GM13976 (cell line): ENCODE results near the gene SCAMP4.

ENCODE experiments used
- DNase-seq: peaks from one replicate; pipeline ENCODE4 v3.0.0; 2012; ENCODE audit warnings: low spot score
- in situ Hi-C: fragments of 300-500 bp; cut with MboI; formaldehyde crosslinking; loops from one replicate; pipeline ENCODE4 v1.12.0; 2022; ENCODE audit warnings: low sequenced_read_pairs, mixed read lengths, inconsistent platforms; ENCODE audit not compliant: unreplicated experiment
- TF ChIP-seq, protein P1 (sequence below): IDR thresholded peaks from 2 replicates; pipeline ENCODE4 v1.5.1; 2012; ENCODE audit warnings: borderline replicate concordance, mild to moderate bottlenecking; ENCODE audit not compliant: insufficient read depth; ENCODE audit errors: extremely low read depth, missing control alignments, control extremely low read depth

SCAMP4 gene

DNA sequence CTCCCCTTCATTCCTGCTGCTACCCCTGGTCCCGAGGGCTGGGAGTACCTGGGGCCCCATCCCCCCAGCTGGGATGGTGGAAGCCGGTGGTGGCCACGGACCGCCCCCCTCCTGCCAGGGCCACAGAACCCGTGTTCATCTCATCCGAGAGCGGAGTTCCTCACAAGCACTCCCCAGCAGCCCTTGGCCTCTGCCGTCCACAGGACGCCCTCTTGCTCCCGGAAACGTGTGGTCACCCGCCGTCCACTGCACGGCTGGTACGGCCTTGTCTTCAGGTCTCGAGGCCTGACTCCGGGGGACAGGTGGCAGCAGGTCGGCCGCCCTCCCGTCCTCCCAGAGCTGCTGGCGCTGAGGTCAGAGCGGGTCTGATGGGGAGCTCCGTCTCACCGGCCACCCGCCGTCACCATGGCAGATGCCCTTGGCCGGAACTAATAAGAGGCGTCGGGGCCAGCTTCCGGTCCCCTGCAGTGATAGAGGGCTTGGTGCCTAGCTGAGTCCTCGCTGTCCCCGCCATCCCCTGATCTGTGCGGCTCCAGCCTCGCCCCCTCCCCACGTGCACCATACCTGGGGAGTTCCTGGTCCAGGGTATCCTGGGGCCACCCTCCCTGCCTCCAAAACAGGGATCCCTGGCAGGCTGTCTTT is 19.2 kb downstream of the SCAMP4 start:
- in situ Hi-C loops: no loop called here
- TF ChIP-seq, protein P1, sequence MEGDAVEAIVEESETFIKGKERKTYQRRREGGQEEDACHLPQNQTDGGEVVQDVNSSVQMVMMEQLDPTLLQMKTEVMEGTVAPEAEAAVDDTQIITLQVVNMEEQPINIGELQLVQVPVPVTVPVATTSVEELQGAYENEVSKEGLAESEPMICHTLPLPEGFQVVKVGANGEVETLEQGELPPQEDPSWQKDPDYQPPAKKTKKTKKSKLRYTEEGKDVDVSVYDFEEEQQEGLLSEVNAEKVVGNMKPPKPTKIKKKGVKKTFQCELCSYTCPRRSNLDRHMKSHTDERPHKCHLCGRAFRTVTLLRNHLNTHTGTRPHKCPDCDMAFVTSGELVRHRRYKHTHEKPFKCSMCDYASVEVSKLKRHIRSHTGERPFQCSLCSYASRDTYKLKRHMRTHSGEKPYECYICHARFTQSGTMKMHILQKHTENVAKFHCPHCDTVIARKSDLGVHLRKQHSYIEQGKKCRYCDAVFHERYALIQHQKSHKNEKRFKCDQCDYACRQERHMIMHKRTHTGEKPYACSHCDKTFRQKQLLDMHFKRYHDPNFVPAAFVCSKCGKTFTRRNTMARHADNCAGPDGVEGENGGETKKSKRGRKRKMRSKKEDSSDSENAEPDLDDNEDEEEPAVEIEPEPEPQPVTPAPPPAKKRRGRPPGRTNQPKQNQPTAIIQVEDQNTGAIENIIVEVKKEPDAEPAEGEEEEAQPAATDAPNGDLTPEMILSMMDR: no peak
- no peak for DNase-seq

GRCh38 chr19:1925544-1925943 is 20.3 kb downstream of the SCAMP4 start:
- in situ Hi-C loops: no loop called here
- no peak for DNase-seq
- TF ChIP-seq, protein P1: no peak

DNA sequence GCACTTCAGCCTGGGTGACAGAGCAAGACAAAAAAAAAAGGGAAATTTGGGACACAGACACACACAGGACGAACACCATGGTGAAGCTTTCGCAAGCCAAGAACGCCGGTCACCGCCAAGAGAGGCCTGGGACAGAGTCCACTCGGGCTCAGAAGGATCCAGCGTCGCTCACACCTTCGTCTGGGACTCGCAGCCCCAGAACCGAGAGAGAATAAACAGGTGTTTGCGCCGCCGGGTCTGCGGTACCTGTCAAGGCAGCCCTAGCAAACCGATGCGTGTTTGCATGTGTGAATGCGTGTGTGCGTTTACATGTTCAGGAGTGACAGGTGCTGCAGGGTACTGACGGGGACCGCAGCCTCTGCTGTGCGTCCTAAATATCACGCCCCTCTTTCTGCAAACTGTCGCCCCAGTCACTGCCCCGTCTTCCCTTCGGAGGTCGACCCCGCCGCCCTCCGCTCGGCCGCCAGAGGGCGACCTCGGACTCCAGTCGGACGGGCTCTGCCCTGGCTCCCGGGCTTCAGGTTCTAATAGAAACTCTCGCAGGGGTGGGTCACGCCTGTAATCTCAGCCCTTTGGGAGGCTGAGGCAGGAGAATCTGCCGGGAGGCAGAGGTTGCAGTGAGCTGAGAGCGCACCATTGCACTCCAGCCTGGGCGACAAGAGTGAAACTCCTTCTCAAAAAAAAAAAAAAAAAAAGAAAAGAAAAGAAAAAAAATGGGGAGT is 24.0 kb downstream of the SCAMP4 start:
- peak; percentile 93 for DNase-seq
- in situ Hi-C loops: no loop called here
- TF ChIP-seq, protein P1: peak; percentile 92

DNA sequence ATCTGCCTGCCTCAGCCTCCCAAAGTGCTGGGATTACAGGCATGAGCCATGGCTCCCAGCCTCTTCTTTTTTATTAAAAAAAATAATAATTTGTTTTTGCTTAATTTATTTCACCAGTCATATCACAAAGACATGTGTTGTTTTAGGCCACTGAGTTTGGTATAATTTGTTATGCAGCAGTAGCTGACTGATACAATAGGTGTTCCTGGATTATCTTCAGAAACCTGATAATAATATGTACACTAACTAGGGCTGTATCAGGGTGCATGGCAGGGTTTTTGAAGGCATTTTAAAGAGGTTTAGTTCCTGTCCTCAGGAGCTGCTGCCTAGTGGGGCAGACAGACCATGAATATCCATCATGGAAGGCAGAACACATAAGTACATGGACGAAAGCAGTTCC is 26.2 kb downstream of the SCAMP4 start:
- in situ Hi-C loops: no loop called here
- DNase-seq: no peak
- TF ChIP-seq, protein P1: no peak

DNA sequence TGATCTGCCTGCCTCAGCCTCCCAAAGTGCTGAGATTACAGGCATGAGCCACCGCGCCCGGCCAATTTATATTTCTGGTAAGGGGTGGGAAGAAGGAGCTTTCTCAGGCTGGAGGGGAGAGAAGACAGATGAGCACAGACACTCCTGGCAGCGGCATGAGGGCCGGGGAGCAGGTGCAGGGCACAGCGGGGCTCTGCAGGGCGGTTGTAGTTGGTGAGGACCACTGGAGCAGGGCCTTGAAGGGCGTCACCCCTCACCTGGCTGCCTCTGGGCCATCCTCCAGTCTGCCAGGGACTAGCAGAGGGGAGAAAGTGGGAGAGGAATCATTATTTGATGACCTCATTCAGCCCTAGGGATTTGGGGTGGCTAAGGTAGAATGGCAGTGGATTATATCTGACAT is 27.2 kb downstream of the SCAMP4 start:
- in situ Hi-C loops: no loop called here
- DNase-seq: no peak
- TF ChIP-seq, protein P1: no peak

DNA sequence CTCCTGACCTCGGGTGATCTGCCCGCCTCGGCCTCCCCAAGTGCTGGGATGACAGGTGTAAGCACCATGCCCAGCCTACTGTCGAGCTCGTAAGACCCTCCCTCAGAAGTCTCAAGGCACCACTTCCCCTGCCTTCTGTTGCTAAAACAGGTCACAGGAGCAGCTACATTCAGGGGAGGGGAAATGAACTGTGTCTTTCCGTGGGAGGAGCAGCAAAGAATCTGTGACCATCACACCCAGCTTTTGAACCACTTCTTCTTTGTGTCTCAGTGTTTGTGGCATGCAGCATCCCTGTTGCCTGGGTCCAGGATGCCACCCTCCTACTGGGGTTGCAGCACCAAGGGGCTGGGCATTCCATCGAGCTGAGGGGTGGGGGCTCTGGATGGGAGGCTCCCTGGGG is 28.0 kb downstream of the SCAMP4 start:
- peak; percentile 64 for DNase-seq
- in situ Hi-C loops: no loop called here
- TF ChIP-seq, protein P1: no peak
